Gastrocnemius medialis (tissue), 4 donors: ENCODE measurements around the gene FBXO44. TPM values are rescaled to one million over a fixed set of nuclear protein-coding genes. Genes with fewer than 3 reads are reported as not detected.

Experiments used
- ATAC-seq, 2 donors: fragments of 150-250 bp; one replicate each; pipeline ENCODE4 v1.9.1; 2016
- DNase-seq, 2 donors: peaks; one replicate each; pipeline ENCODE4 v3.0.0-alpha.2; 2019
- H3K27ac ChIP-seq, 4 donors: fragments of 200-600 bp; sonication (generic); 1 replicate in 1 of 4; 2 replicates in 3 of 4; pipeline ENCODE4 v1.5.1; 2016 to 2018; ENCODE audit warnings: mild to moderate bottlenecking in 2 of 4, moderate library complexity in 1 of 4
- H3K27me3 ChIP-seq, 3 donors: fragments of 200-600 bp; sonication (generic) in 2 of 3; 1 replicate in 1 of 3; 2 replicates in 2 of 3; pipeline versions ENCODE4 v1.5.1 to v1.6.0; 2016 to 2019; ENCODE audit warnings: mild to moderate bottlenecking in 1 of 3, moderate library complexity in 1 of 3
- H3K36me3 ChIP-seq, 2 donors: fragments of 200-600 bp; sonication (generic) in 1 of 2; one replicate each; pipeline ENCODE4 v1.5.1; 2017 to 2018
- H3K4me1 ChIP-seq, 2 donors: fragments of 200-600 bp; sonication (generic) in 1 of 2; one replicate each; pipeline ENCODE4 v1.5.1; 2016 to 2017; ENCODE audit warnings: mild to moderate bottlenecking in 2 of 2
- H3K4me3 ChIP-seq, 4 donors: fragments of 200-600 bp; sonication (generic) in 3 of 4; 1 replicate in 1 of 4; 2 replicates in 3 of 4; pipeline ENCODE4 v1.5.1; 2016 to 2019; ENCODE audit warnings: mild to moderate bottlenecking in 2 of 4
- H3K9me3 ChIP-seq, 3 donors: fragments of 200-600 bp; sonication (generic) in 2 of 3; 1 replicate in 1 of 3; 2 replicates in 2 of 3; pipeline ENCODE4 v1.5.1; 2016 to 2019
- POLR2A ChIP-seq, 2 donors: fragments of 450-650 bp; IDR thresholded peaks; one replicate each; pipeline ENCODE4 v1.6.1; 2017; ENCODE audit warnings: antibody characterized with exemption in 2 of 2, mild to moderate bottlenecking in 2 of 2, moderate library complexity in 2 of 2
- in situ Hi-C, 4 donors: fragments of 200-750 bp; cut with MboI; loops; one replicate each; pipeline versions ENCODE4 v1.15.0 to v1.8.0; 2017; ENCODE audit warnings: low sequenced_read_pairs in 4 of 4
- intact Hi-C: fragments of 100-400 bp; cut with DNase I; formaldehyde crosslinking; loops from one replicate; pipeline ENCODE4 v1.15.1; 2023; ENCODE audit warnings: low total_unique reads
- total RNA-seq, 4 donors: library from RNA; depleted of rRNA; stranded (reverse); fragments of >200 nt; gene quantifications; one replicate each; pipeline versions ENCODE4 v1.1.0 to v1.2.3, GENCODE V29; 2016
- TF ChIP-seq, protein P1 (sequence below), 5 experiments: fragments of 450-650 bp in 3 of 5; fragments of 200-600 bp in 2 of 5; sonication (generic) in 2 of 5; IDR thresholded peaks in 4 of 5; conservative IDR thresholded peaks in 1 of 5; 1 replicate in 4 of 5; 2 replicates in 1 of 5; pipeline ENCODE4 v1.5.1; 2016 to 2019; ENCODE audit warnings: antibody characterized with exemption in 5 of 5, mild to moderate bottlenecking in 3 of 5, moderate library complexity in 3 of 5

Gene FBXO44
- total RNA-seq, 4 donors from 2014 or later: 1.7 to 9.4 (median 5.4) TPM

- TF ChIP-seq, protein P1, sequence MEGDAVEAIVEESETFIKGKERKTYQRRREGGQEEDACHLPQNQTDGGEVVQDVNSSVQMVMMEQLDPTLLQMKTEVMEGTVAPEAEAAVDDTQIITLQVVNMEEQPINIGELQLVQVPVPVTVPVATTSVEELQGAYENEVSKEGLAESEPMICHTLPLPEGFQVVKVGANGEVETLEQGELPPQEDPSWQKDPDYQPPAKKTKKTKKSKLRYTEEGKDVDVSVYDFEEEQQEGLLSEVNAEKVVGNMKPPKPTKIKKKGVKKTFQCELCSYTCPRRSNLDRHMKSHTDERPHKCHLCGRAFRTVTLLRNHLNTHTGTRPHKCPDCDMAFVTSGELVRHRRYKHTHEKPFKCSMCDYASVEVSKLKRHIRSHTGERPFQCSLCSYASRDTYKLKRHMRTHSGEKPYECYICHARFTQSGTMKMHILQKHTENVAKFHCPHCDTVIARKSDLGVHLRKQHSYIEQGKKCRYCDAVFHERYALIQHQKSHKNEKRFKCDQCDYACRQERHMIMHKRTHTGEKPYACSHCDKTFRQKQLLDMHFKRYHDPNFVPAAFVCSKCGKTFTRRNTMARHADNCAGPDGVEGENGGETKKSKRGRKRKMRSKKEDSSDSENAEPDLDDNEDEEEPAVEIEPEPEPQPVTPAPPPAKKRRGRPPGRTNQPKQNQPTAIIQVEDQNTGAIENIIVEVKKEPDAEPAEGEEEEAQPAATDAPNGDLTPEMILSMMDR (IDR thresholded peaks at IDR 0.05 in 4 of 5, conservative IDR thresholded peaks at IDR 0.05 in 1 of 5): no peak
- no peak for TF ChIP-seq POLR2A (IDR thresholded peaks at IDR 0.05)
- H3K36me3 ChIP-seq: peaks cover 0 to 53% of the 10 kb centered on the region in 2 donors
- ATAC-seq: no peak
- intact Hi-C loops: no loop called here
- in situ Hi-C loops: no loop called here
- no peak overlapping the region for H3K27ac ChIP-seq
- H3K9me3 ChIP-seq: no peaks in the 10 kb centered on the region
- H3K4me1 ChIP-seq: no peaks in the 10 kb centered on the region
- H3K4me3 ChIP-seq: no peak overlapping the region
- H3K27me3 ChIP-seq: no peaks in the 10 kb centered on the region
- no peak for DNase-seq
These were observed 16.5 kb downstream of the FBXO44 start for GRCh38 chr1:11671205-11671543.

- Histone ChIP-seq H3K27me3 (no peaks in the 10 kb centered on the region), H3K4me3 (no peak overlapping the region), H3K36me3 (peaks cover 0 to 54% of the 10 kb centered on the region in 2 donors), H3K9me3 (no peaks in the 10 kb centered on the region), H3K4me1 (no peaks in the 10 kb centered on the region), H3K27ac (no peak overlapping the region)
- TF ChIP-seq POLR2A (IDR thresholded peaks at IDR 0.05): no peak
- TF ChIP-seq, protein P1 (IDR thresholded peaks at IDR 0.05 in 4 of 5, conservative IDR thresholded peaks at IDR 0.05 in 1 of 5): no peak
- DNase-seq (no peak), ATAC-seq (no peak)
- in situ Hi-C loops (no loop called here), intact Hi-C loops (no loop called here)
These were observed 17.0 kb downstream of the FBXO44 start for GRCh38 chr1:11671544-11672286.

DNA sequence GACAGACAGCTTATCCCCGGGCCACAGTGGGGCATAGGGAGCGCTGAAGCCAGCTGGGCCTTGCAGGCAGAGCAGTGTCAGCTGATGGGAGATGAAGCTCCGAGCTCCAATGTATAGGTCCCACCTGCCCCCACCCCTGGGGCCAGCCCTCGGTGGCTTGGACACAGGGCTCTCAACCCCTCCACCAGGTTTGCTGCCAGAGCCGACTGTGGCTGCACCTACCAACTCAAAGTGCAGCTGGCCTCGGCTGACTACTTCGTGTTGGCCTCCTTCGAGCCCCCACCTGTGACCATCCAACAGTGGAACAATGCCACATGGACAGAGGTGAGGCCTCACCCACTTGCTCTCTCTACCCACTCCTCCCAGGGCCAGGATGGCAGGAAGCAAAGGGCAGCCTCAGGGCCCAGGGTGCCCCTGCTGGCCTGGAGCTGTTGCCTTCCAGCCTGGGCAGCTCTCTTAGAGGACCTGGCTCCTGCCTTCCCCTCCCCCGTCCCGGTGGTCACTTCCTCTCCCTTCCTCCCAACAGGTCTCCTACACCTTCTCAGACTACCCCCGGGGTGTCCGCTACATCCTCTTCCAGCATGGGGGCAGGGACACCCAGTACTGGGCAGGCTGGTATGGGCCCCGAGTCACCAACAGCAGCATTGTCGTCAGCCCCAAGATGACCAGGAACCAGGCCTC lies 18.6 kb downstream of the FBXO44 start:
- intact Hi-C loops: no loop called here

DNA sequence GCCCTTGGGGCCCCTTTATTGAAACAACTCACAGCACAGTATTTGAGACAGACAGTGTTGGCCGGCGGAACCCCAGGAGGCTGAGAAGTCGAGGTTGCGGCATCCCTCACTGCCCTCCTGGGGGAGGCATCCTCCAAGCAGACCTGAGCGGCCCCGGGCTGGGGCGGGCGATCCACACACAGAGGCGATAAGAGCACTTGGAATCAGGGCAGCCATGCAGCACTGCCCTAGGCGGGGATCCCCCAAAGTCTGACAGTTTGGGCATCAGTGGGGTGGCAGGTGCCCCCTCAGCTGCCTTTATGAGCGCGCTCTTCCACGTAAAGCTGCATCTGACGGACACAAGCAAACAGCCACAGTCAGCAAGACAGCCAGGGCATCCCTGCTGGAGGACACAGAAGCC lies 19.8 kb downstream of the FBXO44 start:
- Histone ChIP-seq H3K27me3 (no peaks in the 10 kb centered on the region), H3K36me3 (peaks cover 0 to 54% of the 10 kb centered on the region in 2 donors), H3K27ac (no peak overlapping the region), H3K9me3 (no peaks in the 10 kb centered on the region), H3K4me1 (no peaks in the 10 kb centered on the region), H3K4me3 (no peak overlapping the region)
- intact Hi-C loops: no loop called here
- DNase-seq (no peak), ATAC-seq (no peak)
- in situ Hi-C loops: no loop called here
- TF ChIP-seq POLR2A (IDR thresholded peaks at IDR 0.05): no peak
- TF ChIP-seq, protein P1 (IDR thresholded peaks at IDR 0.05 in 4 of 5, conservative IDR thresholded peaks at IDR 0.05 in 1 of 5): no peak

More for the DNA sequence above, 18.6 kb downstream of the FBXO44 start:
- Histone ChIP-seq H3K36me3 (peaks cover 0 to 54% of the 10 kb centered on the region in 2 donors), H3K27ac (no peak overlapping the region), H3K4me1 (no peaks in the 10 kb centered on the region), H3K27me3 (no peaks in the 10 kb centered on the region), H3K4me3 (no peak overlapping the region), H3K9me3 (no peaks in the 10 kb centered on the region)
- ATAC-seq: no peak
- in situ Hi-C loops: no loop called here
- no peak for TF ChIP-seq POLR2A (IDR thresholded peaks at IDR 0.05)
- TF ChIP-seq, protein P1 (IDR thresholded peaks at IDR 0.05 in 4 of 5, conservative IDR thresholded peaks at IDR 0.05 in 1 of 5): no peak
- DNase-seq: no peak
